RWPE2 (cell line): ENCODE results near the gene TEX264.

ENCODE experiments used
- ATAC-seq: fragments of 200-7000 bp; cut with Tn5 transposase; 3 replicates; pipeline ENCODE4 v1.9.1; 2021; ENCODE audit warnings: low read depth
- DNase-seq: peaks from one replicate; pipeline ENCODE4 v3.0.0-alpha.2; 2020; ENCODE audit warnings: low spot score
- H3K27ac ChIP-seq: fragments of 450-650 bp; 2 replicates; pipeline ENCODE4 v1.5.1; 2017; ENCODE audit warnings: mild to moderate bottlenecking; ENCODE audit not compliant: poor library complexity, severe bottlenecking
- H3K27me3 ChIP-seq: fragments of 250-450 bp; sonication (Bioruptor Pico); 2 replicates; pipeline ENCODE4 v1.5.1; 2021; ENCODE audit warnings: mild to moderate bottlenecking, moderate library complexity; ENCODE audit not compliant: insufficient read depth, poor library complexity, severe bottlenecking
- H3K36me3 ChIP-seq: fragments of 250-450 bp; sonication (Bioruptor Pico); 2 replicates; pipeline ENCODE4 v1.5.1; 2020; ENCODE audit warnings: low read depth, mild to moderate bottlenecking, moderate library complexity
- H3K4me1 ChIP-seq: fragments of 250-450 bp; sonication (Bioruptor Pico); 2 replicates; pipeline ENCODE4 v1.5.1; 2021; ENCODE audit warnings: mild to moderate bottlenecking, moderate library complexity; ENCODE audit not compliant: insufficient read depth, poor library complexity, severe bottlenecking
- H3K4me3 ChIP-seq: fragments of 250-450 bp; sonication (Bioruptor Pico); 2 replicates; pipeline ENCODE4 v1.5.1; 2021; ENCODE audit warnings: mild to moderate bottlenecking, moderate library complexity; ENCODE audit not compliant: severe bottlenecking
- H3K9me3 ChIP-seq: fragments of 250-450 bp; sonication (Bioruptor Pico); 2 replicates; pipeline ENCODE4 v1.5.1; 2021; ENCODE audit warnings: mild to moderate bottlenecking, moderate library complexity; ENCODE audit not compliant: severe bottlenecking
- TF ChIP-seq, protein P1 (sequence below): fragments of 450-650 bp; IDR thresholded peaks from one replicate; pipeline ENCODE4 v1.5.1; 2017; ENCODE audit warnings: mild to moderate bottlenecking, moderate library complexity; ENCODE audit not compliant: poor library complexity, severe bottlenecking

TEX264 gene

DNA sequence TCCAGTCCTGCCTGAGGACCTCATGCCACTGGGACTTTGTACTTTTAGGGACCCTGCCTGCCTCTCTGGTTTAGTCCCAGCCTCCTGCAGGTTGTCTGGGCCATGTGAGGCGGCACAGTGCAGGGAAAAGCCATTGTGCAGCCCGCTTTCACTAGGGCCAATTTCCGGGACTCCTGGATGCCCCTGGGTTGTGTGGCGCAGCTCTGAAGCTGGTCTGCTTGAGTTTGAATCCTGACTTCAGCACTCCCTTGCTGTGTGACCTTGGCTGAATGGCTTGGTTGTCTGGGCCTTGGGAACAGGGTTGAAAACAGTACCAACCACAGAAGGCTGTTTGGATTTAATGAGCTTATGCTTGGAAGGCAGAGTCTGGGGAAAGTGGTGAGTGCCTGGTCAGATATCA, 8.3 kb downstream of the TEX264 start:
- DNase-seq (no peak), ATAC-seq (no peak)
- H3K27ac ChIP-seq, result no peak overlapping the region
- TF ChIP-seq, protein P1, sequence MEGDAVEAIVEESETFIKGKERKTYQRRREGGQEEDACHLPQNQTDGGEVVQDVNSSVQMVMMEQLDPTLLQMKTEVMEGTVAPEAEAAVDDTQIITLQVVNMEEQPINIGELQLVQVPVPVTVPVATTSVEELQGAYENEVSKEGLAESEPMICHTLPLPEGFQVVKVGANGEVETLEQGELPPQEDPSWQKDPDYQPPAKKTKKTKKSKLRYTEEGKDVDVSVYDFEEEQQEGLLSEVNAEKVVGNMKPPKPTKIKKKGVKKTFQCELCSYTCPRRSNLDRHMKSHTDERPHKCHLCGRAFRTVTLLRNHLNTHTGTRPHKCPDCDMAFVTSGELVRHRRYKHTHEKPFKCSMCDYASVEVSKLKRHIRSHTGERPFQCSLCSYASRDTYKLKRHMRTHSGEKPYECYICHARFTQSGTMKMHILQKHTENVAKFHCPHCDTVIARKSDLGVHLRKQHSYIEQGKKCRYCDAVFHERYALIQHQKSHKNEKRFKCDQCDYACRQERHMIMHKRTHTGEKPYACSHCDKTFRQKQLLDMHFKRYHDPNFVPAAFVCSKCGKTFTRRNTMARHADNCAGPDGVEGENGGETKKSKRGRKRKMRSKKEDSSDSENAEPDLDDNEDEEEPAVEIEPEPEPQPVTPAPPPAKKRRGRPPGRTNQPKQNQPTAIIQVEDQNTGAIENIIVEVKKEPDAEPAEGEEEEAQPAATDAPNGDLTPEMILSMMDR, result no peak
- H3K27me3 ChIP-seq, result no peaks in the 10 kb centered on the region
- H3K4me3 ChIP-seq, result no peak overlapping the region
- no peaks in the 10 kb centered on the region for H3K9me3 ChIP-seq
- peaks cover 38% of the 10 kb centered on the region for H3K36me3 ChIP-seq
- peaks cover 23% of the 10 kb centered on the region for H3K4me1 ChIP-seq

DNA sequence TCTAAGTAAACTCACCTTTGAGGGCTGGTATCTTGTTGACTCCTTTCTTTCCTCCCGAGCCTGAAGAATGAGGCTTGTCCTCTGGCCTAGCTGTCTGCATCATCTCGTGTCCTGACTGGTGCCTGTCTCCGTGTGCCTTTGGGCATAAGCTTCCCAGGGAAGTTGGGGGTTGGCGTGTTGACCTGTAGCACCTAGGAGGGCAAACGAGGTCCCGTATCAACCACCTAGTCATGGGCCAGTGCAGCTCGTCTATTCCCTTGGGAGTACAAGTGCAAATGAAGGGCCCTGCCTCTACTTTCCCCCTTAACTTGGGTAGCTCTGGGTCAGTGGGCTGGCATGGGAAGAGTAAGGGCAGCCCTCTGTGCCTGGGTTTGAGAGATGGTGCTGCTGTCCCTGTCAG, 8.7 kb downstream of the TEX264 start:
- Histone ChIP-seq H3K27ac (peak overlapping the region; percentile 78), H3K9me3 (no peaks in the 10 kb centered on the region), H3K4me1 (peaks cover 22% of the 10 kb centered on the region), H3K27me3 (no peaks in the 10 kb centered on the region), H3K4me3 (no peak overlapping the region), H3K36me3 (peaks cover 43% of the 10 kb centered on the region)
- TF ChIP-seq, protein P1, result no peak
- ATAC-seq (no peak), DNase-seq (no peak)

DNA sequence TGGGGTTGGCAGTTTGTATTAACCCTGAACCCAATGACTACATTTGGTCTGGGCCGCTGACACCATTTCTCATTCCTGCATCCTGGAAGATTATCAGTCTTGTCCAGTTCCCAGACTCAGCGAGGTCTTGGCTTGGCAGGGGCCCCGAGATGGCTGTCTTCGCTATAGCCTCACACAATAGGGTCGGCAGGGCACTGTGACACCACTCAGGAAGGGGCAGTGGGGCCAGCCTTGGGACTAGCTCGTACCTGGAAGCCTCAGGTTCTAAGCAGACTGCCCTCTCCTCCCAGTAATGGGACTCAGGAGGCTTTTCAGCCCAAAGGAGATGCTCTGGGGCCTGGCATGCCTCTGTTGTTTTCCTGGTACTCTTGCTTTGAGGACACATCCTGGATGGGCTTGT, 9.1 kb downstream of the TEX264 start:
- Histone ChIP-seq H3K36me3 (peaks cover 47% of the 10 kb centered on the region), H3K4me1 (peaks cover 19% of the 10 kb centered on the region), H3K27ac (peak overlapping the region; percentile 78)

DNA sequence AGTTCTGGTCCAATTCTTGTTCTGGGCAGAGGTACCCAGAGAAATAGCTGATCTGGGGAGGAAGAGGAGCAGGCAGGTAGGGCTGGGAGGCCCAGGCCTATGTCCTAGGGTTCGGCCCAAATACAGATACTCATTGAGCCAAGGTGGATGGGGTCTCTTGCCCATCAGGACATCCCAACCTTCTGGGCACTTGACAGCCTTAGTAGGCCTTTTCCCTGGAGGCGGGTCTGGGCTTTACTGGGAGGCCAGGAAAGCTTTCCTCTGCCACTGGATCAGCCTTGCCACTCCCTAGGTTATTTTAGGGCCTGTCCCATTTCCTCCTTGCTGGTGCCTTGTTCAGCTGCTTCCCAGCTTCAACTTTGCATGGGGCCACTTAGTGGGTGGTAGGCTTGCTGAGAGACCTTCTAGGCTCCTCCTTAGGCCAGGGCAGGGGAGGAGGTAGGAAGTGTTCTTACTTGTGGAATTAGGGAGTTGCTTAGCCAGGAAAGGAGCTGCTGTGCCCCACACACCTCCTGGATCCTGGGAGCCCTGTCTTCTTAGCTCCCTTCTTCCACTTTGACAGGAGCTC, 9.7 kb downstream of the TEX264 start:
- DNase-seq (no peak), ATAC-seq (no peak)
- Histone ChIP-seq H3K27me3 (no peaks in the 10 kb centered on the region), H3K27ac (peak overlapping the region; percentile 78), H3K36me3 (peaks cover 48% of the 10 kb centered on the region), H3K4me1 (peaks cover 15% of the 10 kb centered on the region), H3K4me3 (no peak overlapping the region), H3K9me3 (no peaks in the 10 kb centered on the region)
- TF ChIP-seq, protein P1, result no peak

More for the DNA sequence above, 9.1 kb downstream of the TEX264 start:
- H3K9me3 ChIP-seq, result no peaks in the 10 kb centered on the region
- DNase-seq (no peak), ATAC-seq (no peak)
- H3K4me3 ChIP-seq, result no peak overlapping the region
- TF ChIP-seq, protein P1, result no peak
- no peaks in the 10 kb centered on the region for H3K27me3 ChIP-seq

DNA sequence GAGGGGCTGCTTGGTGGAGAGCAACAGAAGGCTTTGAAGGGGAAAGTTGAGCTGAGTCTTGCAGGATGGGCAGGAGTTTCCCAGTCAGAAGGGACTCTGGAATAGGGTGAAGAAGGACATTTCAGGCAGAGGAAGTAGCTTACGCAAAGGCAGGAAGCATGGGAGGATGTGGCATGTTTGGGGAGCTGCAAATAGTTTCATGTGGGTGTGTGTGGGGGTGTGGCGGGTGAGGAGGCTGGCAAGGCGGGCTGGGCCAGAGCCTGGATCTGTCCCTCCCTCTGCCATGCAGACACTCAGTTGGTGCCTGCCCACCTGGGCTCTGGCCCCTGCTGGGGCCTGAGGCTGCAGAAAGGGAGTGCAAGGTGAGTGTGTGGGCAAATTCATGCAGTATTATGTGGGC, 10.4 kb downstream of the TEX264 start:
- peaks cover 15% of the 10 kb centered on the region for H3K4me1 ChIP-seq
- H3K36me3 ChIP-seq, result peaks cover 48% of the 10 kb centered on the region
- DNase-seq, result no peak
- H3K27ac ChIP-seq, result peak overlapping the region; percentile 78
- H3K4me3 ChIP-seq, result no peak overlapping the region
- TF ChIP-seq, protein P1, result no peak
- no peaks in the 10 kb centered on the region for H3K9me3 ChIP-seq
- ATAC-seq, result peak; percentile 84
- H3K27me3 ChIP-seq, result no peaks in the 10 kb centered on the region
